Measurements from ENCODE around the gene DBF4B. TPM values are rescaled to one million over a fixed set of nuclear protein-coding genes. Genes with fewer than 3 reads are reported as not detected.
"Not testable (repeated sequence)": the region's sequence is repeated elsewhere in the genome, so short reads cannot be mapped to it uniquely, and the experiment has no call there.

DBF4B gene, protein sequence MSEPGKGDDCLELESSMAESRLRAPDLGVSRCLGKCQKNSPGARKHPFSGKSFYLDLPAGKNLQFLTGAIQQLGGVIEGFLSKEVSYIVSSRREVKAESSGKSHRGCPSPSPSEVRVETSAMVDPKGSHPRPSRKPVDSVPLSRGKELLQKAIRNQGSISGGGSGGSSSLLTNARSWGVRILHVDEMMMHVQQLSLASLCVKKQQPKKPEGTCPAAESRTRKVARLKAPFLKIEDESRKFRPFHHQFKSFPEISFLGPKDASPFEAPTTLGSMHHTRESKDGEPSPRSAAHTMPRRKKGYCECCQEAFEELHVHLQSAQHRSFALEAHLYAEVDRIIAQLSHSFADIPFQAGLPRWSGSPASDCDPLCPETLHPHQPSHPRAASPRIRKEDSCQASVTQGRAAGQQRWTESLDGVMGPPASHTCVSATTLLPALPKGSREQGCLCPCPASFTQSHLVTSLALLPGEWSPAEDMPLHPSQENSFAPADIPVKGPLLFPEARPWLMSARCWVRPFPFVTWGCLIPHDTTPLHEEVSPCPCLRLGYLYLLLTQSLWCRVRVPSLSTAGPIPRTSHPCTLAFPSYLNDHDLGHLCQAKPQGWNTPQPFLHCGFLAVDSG
- 1 to 10 TPM; 5.1 to 6.0 (median 5.9) TPM for total RNA-seq
- polyA plus RNA-seq: 5.6 TPM
- long read RNA-seq, donor 1, partial matches to known transcripts: 2 of 5 reads
- long read RNA-seq, donor 1, other reads (novel, unspliced or antisense): 2 of 5 reads
- long read RNA-seq, donor 2, partial matches to known transcripts: 0 of 3 reads
- long read RNA-seq, donor 2, other reads (novel, unspliced or antisense): 3 of 3 reads
- long read RNA-seq, donor 3, partial matches to known transcripts: 0 of 1 reads
- long read RNA-seq, donor 3, other reads (novel, unspliced or antisense): 1 of 1 reads
- long read RNA-seq, donor 4: 0 reads

GRCh38 chr17:44708401-44709263, at the start of gene DBF4B:
Gene DBF4B, plus strand, starts transcription at chr17:44708665. Its CDS starts 156 bp downstream, at chr17:44708821.
- peak within 1 kb of the TSS; percentile 95 for H3K4me3 ChIP-seq (ENCODE audit: low read length)
- WGBS: under 1% methylated on average over 52 of the region's 52 CpGs
- H3K4me1 ChIP-seq (ENCODE audit: control insufficient read depth, insufficient read depth, low read length): no peaks in the 10 kb centered on the region
- intact Hi-C loops (cut with DNase I): no loop called here
- H3K9me3 ChIP-seq (ENCODE audit: control insufficient read depth, low read length): no peaks in the 10 kb centered on the region
- peak within 1 kb of the TSS; percentile 90 for H3K27ac ChIP-seq (ENCODE audit: low read length)
- H3K27me3 ChIP-seq (ENCODE audit: control insufficient read depth, insufficient read depth): no peaks in the 10 kb centered on the region
- ATAC-seq (peak; percentile 90), DNase-seq (peak; percentile 70 to 86 (median 86))

- H3K9me3 ChIP-seq (ENCODE audit: control insufficient read depth, low read length): no peaks in the 10 kb centered on the region
- intact Hi-C loops (cut with DNase I): no loop called here
- H3K4me3 ChIP-seq (ENCODE audit: low read length): no peak overlapping the region
- ATAC-seq (no peak), DNase-seq (no peak)
- no peaks in the 10 kb centered on the region for H3K27me3 ChIP-seq (ENCODE audit: control insufficient read depth, insufficient read depth)
- H3K27ac ChIP-seq (ENCODE audit: low read length): no peak overlapping the region
- no peaks in the 10 kb centered on the region for H3K4me1 ChIP-seq (ENCODE audit: control insufficient read depth, insufficient read depth, low read length)
- WGBS: 98% methylated on average over 2 of the region's 2 CpGs
Measured at GRCh38 chr17:44661835-44662234, 46.6 kb upstream of the DBF4B start.

- H3K9me3 ChIP-seq (ENCODE audit: control insufficient read depth, low read length): no peaks in the 10 kb centered on the region
- ATAC-seq: no peak
- H3K27me3 ChIP-seq (ENCODE audit: control insufficient read depth, insufficient read depth): no peaks in the 10 kb centered on the region
- WGBS: 86% methylated on average over 1 of the region's 1 CpG
- no peak overlapping the region for H3K27ac ChIP-seq (ENCODE audit: low read length)
- DNase-seq: no peak
- H3K4me3 ChIP-seq (ENCODE audit: low read length): no peak overlapping the region
- intact Hi-C loops (cut with DNase I): no loop called here
- H3K4me1 ChIP-seq (ENCODE audit: control insufficient read depth, insufficient read depth, low read length): no peaks in the 10 kb centered on the region
Measured at GRCh38 chr17:44663095-44663494, 45.4 kb upstream of the DBF4B start.

DNA sequence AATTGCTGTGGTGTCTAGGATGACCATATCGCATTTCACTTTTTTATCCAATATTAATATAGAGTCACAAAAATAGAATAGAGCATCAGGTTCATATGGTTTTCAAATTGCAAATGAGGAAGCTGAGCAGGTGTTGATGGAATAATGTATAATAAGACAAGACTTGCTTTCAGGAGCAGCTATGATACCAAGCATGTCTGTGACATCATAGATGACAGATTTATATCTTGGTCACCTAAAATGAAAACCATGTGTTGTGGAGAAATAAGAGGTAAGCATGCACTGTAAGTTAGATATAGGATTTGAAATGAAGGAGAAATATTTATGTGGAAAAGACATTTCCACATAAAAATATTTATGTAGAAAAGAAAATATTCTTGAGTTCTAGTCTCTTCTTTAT, 43.6 kb upstream of the DBF4B start:
- intact Hi-C loops (cut with DNase I): no loop called here
- H3K27ac ChIP-seq (ENCODE audit: low read length): no peak overlapping the region
- no peaks in the 10 kb centered on the region for H3K4me1 ChIP-seq (ENCODE audit: control insufficient read depth, insufficient read depth, low read length)
- no peaks in the 10 kb centered on the region for H3K9me3 ChIP-seq (ENCODE audit: control insufficient read depth, low read length)
- ATAC-seq (no peak), DNase-seq (no peak)
- 100% methylated on average over 1 of the region's 1 CpG for WGBS
- no peak overlapping the region for H3K4me3 ChIP-seq (ENCODE audit: low read length)
- no peaks in the 10 kb centered on the region for H3K27me3 ChIP-seq (ENCODE audit: control insufficient read depth, insufficient read depth)

DNA sequence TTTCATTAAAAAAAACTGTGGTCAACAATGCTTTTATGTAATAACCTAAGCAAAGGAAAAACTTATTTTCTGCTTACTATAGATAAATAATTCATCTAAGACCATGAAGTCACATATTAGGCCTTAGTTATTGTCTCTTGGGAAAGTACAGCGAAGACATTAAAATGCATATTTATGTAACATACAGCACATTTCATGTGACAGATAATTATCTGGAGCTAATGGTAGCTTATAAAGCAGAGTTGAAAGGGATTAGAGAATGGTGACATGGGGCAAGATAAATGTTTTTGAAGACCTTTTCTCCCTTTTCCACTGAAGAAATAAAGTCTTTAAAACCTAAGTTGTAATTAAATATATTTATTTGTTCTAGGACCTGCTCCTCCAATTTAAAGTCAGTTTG, 42.5 kb upstream of the DBF4B start:
- WGBS: 94% methylated on average over 1 of the region's 1 CpG
- no peak overlapping the region for H3K4me3 ChIP-seq (ENCODE audit: low read length)
- no peaks in the 10 kb centered on the region for H3K27me3 ChIP-seq (ENCODE audit: control insufficient read depth, insufficient read depth)
- no peaks in the 10 kb centered on the region for H3K9me3 ChIP-seq (ENCODE audit: control insufficient read depth, low read length)
- ATAC-seq (no peak), DNase-seq (no peak)
- H3K4me1 ChIP-seq (ENCODE audit: control insufficient read depth, insufficient read depth, low read length): no peaks in the 10 kb centered on the region
- no peak overlapping the region for H3K27ac ChIP-seq (ENCODE audit: low read length)
- intact Hi-C loops (cut with DNase I): no loop called here

DNA sequence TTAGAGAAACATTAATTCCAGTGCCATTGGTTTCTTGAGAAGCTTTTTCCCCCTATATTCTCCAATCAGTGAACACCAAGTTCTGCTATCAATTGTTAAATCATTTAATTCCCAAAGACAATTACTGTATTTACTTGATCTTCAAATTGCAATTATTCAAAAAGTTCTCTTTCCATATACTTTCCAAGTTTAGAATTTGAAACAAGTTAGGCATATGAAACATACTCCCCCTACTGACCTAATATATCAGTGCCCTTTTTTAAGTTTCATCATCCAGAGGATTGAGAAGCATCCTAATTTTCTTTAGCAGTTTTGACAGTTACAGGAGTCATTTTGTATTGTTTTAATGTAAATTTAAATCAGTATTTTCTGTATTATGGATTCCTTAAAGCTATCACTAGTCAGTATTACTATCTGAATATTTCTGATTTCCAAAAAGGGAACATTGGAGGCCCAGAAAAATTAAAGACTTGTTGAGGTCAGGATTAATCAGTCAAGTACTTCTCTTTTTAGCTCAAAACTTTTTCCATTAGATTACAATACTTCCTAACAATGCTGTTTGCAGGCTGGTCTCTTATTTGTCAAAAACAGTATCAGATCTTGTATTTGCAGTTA, 35.9 kb upstream of the DBF4B start:
- no peaks in the 10 kb centered on the region for H3K27me3 ChIP-seq (ENCODE audit: control insufficient read depth, insufficient read depth)
- no peaks in the 10 kb centered on the region for H3K9me3 ChIP-seq (ENCODE audit: control insufficient read depth, low read length)
- H3K4me1 ChIP-seq (ENCODE audit: control insufficient read depth, insufficient read depth, low read length): no peaks in the 10 kb centered on the region
- intact Hi-C loops (cut with DNase I): no loop called here
- DNase-seq (no peak), ATAC-seq (no peak)
- no peak overlapping the region for H3K4me3 ChIP-seq (ENCODE audit: low read length)
- no peak overlapping the region for H3K27ac ChIP-seq (ENCODE audit: low read length)

DNA sequence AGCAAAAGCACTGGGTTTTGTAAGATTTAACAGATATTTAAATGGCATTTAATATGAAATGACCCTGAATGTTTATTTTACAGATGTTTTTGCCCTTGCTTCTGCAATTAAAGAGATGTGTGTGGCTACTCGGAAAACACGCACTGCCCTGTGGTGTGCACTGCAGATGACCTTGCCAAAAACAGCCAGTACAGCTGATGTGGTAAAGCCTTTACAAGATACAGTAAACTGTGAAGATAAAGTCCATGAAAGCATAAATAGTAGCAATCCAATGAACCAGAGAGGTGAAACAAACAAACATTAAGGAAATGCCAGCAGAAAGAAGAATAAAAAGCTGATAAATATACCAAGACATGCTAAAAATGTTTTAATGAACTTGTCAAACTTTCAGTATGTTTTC, 34.6 kb upstream of the DBF4B start:
- DNase-seq (no peak), ATAC-seq (no peak)
- H3K27ac ChIP-seq (ENCODE audit: low read length): no peak overlapping the region
- H3K4me1 ChIP-seq (ENCODE audit: control insufficient read depth, insufficient read depth, low read length): no peaks in the 10 kb centered on the region
- no peaks in the 10 kb centered on the region for H3K9me3 ChIP-seq (ENCODE audit: control insufficient read depth, low read length)
- WGBS: 79% methylated on average over 2 of the region's 2 CpGs
- no peak overlapping the region for H3K4me3 ChIP-seq (ENCODE audit: low read length)
- H3K27me3 ChIP-seq (ENCODE audit: control insufficient read depth, insufficient read depth): no peaks in the 10 kb centered on the region
- intact Hi-C loops (cut with DNase I): no loop called here

DNA sequence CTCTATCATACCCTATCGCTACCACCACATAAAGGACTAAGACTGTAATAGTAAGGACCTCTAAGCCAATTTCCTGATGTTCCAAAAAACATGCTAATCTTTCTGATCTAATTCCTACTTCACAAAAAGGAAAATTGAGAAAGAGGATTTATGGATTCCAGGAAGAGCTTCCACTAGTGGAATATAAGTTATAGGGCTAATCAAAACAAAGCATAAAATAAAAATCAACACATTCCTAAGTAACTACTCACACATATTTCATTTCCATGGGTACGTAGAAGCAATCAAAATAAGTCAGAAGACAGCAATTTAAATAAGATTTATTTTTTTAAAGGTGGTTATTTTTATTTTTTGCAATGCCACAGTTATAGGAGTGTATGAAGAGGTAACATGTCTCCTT, 31.3 kb upstream of the DBF4B start:
- Histone ChIP-seq H3K9me3 (ENCODE audit: control insufficient read depth, low read length) (no peaks in the 10 kb centered on the region), H3K4me3 (ENCODE audit: low read length) (no peak overlapping the region), H3K27ac (ENCODE audit: low read length) (no peak overlapping the region), H3K4me1 (ENCODE audit: control insufficient read depth, insufficient read depth, low read length) (no peaks in the 10 kb centered on the region), H3K27me3 (ENCODE audit: control insufficient read depth, insufficient read depth) (no peaks in the 10 kb centered on the region)
- WGBS: 86% methylated on average over 2 of the region's 2 CpGs
- DNase-seq: no peak
- ATAC-seq: no peak
- intact Hi-C loops (cut with DNase I): no loop called here

GRCh38 chr17:44683303-44683702, 25.2 kb upstream of the DBF4B start:
- H3K4me3 ChIP-seq (ENCODE audit: low read length); ATAC-seq; H3K4me1 ChIP-seq (ENCODE audit: control insufficient read depth, insufficient read depth, low read length); H3K27me3 ChIP-seq (ENCODE audit: control insufficient read depth, insufficient read depth); H3K9me3 ChIP-seq (ENCODE audit: control insufficient read depth, low read length); intact Hi-C loops (cut with DNase I); H3K27ac ChIP-seq (ENCODE audit: low read length); DNase-seq: not testable (repeated sequence)
- WGBS: 88% methylated on average over 4 of the region's 4 CpGs

DNA sequence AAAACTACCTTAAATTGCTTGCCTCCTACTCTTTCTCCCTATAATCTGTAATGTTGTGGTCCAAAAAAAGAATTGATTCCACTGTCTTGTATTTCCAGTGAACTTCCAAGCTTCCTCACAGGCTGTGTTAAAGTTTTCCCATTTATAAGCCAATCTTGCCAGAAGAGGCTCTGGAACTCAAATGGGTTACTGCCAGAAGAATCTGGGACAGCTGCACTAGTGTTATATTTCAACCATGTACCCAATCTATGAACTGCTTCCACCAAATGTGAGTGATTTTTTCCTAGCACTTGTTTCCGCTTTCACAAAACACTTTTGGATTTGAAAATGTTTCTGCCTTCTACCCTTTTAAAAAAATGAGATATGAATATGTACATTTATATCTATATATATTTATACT, 20.7 kb upstream of the DBF4B start:
- H3K4me1 ChIP-seq (ENCODE audit: control insufficient read depth, insufficient read depth, low read length): no peaks in the 10 kb centered on the region
- no peaks in the 10 kb centered on the region for H3K9me3 ChIP-seq (ENCODE audit: control insufficient read depth, low read length)
- ATAC-seq (no peak), DNase-seq (no peak)
- H3K27me3 ChIP-seq (ENCODE audit: control insufficient read depth, insufficient read depth): no peaks in the 10 kb centered on the region
- 79% methylated on average over 1 of the region's 1 CpG for WGBS
- H3K27ac ChIP-seq (ENCODE audit: low read length): no peak overlapping the region
- H3K4me3 ChIP-seq (ENCODE audit: low read length): no peak overlapping the region
- intact Hi-C loops (cut with DNase I): no loop called here
